Smooth muscle cell (in vitro differentiated cells): ENCODE results near the gene CAMP. TPM values are rescaled to one million over a fixed set of nuclear protein-coding genes. Genes with fewer than 3 reads are reported as not detected.
A peak's percentile ranks its signal among the peaks of the same experiment; 100 is the strongest.

Source experiments
- DNase-seq: peaks from one replicate; lab custom pipeline; 2025; ENCODE audit not compliant: unreplicated experiment; lab: John Stamatoyannopoulos, UW
- H2AFZ ChIP-seq: fragments of 200-600 bp; sonication (generic); 2 replicates; pipeline ENCODE4 v1.6.0; 2016; ENCODE audit warnings: antibody characterized with exemption, low read depth, mild to moderate bottlenecking
- H3F3A ChIP-seq: fragments of 200-600 bp; sonication (generic); 2 replicates; pipeline ENCODE4 v1.6.0; 2017; ENCODE audit warnings: antibody characterized with exemption, low read depth
- H3K27ac ChIP-seq: fragments of 200-600 bp; sonication (generic); 2 replicates; pipeline ENCODE4 v1.5.1; 2016; ENCODE audit warnings: low read depth, mild to moderate bottlenecking
- H3K27me3 ChIP-seq: fragments of 200-600 bp; sonication (generic); 2 replicates; pipeline ENCODE4 v1.6.1; 2016; ENCODE audit warnings: low read depth, mild to moderate bottlenecking
- H3K36me3 ChIP-seq: fragments of 200-600 bp; sonication (generic); 2 replicates; pipeline ENCODE4 v1.5.1; 2016; ENCODE audit warnings: low read depth
- H3K4me1 ChIP-seq: fragments of 200-600 bp; sonication (generic); 2 replicates; pipeline ENCODE4 v1.5.1; 2016; ENCODE audit warnings: low read depth
- H3K4me2 ChIP-seq: fragments of 200-600 bp; sonication (generic); 2 replicates; pipeline ENCODE4 v1.6.0; 2016; ENCODE audit warnings: mild to moderate bottlenecking
- H3K4me3 ChIP-seq: fragments of 200-600 bp; sonication (generic); 2 replicates; pipeline ENCODE4 v1.5.1; 2016; ENCODE audit warnings: mild to moderate bottlenecking
- H3K79me2 ChIP-seq: fragments of 200-600 bp; sonication (generic); 2 replicates; pipeline ENCODE4 v1.6.0; 2016; ENCODE audit warnings: low read depth, mild to moderate bottlenecking
- H3K9ac ChIP-seq: fragments of 200-600 bp; sonication (generic); 2 replicates; pipeline ENCODE4 v1.6.0; 2016; ENCODE audit warnings: low read depth
- H3K9me3 ChIP-seq: fragments of 200-600 bp; sonication (generic); replicated peaks from 2 replicates; pipeline ENCODE4 v1.5.1; 2016; ENCODE audit warnings: low read depth
- H4K20me1 ChIP-seq: fragments of 200-600 bp; sonication (generic); 2 replicates; pipeline ENCODE4 v1.6.0; 2016; ENCODE audit warnings: low read depth
- WGBS: methylation state at CpG from one replicate; pipeline ENCODE4 v1.1.7; 2016; ENCODE audit warnings: low lambda C conversion rate; 5-methylcytosine and 5-hydroxymethylcytosine counted together
- polyA plus RNA-seq: library from polyadenylated mRNA; unstranded; fragments of >200 nt; fragmentation: Nextera tagmentation; extraction: Ambion mirVana; gene quantifications from 2 replicates; pipeline ENCODE4 v1.2.1, GENCODE V29; 2016
- total RNA-seq: library from RNA; depleted of rRNA; stranded (reverse); fragments of >200 nt; gene quantifications from 2 replicates; pipeline ENCODE4 v1.2.3, GENCODE V29; 2014
- TF ChIP-seq, protein P1 (sequence below): fragments of 200-600 bp; sonication (generic); IDR thresholded peaks from 2 replicates; pipeline ENCODE4 v1.5.1; 2017; ENCODE audit warnings: borderline replicate concordance, mild to moderate bottlenecking, antibody characterized with exemption; ENCODE audit not compliant: insufficient read depth, poor library complexity, severe bottlenecking

CAMP gene
- total and polyA plus RNA-seq, 2 experiments from 2014 or later: not detected

DNA sequence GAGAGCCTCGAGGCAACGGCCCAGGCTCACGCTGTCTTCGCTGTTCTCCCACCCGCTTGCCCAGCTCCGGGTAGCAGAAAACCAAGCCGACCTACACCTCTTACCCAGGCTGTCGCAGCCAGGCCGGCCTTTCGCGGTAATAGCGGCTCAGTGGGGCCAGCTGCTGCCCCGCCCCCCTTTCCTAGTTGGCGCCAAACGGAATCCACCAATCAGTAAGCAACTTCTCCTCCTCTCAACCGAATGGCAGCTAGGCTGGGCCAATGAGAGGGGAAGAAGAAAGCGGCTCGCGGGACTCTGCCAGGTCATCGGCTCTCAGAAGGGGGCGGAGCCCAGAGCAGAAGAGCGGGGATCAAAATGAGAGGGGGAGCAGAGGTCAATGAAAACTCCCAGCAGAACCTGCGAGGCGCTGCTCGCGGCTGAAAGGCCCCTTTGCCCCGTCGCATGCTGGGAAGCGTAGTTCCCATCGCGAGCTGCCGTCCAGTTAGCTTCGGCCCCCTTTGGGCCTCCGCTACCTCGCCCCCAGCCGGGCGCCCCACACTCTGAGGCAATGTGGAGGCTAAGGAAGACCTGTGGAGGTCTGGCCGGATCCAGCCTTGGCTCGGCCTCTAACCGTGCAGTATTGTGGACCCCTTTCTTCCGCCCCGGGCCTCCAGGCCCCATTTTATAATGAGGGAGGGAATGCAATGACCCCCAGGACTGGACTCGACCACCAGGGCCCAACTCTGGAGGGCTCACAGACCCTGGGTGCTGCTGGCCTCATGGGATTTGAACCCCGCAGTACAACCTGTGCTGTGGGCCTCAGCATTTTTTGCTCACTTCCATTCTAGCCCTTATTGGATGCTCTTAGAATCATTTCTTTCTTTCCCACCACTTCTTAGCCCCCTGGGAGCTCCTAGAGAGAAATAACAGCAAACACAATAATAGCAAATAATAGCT lies 34.8 kb upstream of the CAMP start, which contains the start of gene CDC25A:
CDC25A (minus strand) TSS at position 152 of the 936 bp plus-strand sequence. CDS start 470 bp downstream, outside the sequence.
- TF ChIP-seq, protein P1, sequence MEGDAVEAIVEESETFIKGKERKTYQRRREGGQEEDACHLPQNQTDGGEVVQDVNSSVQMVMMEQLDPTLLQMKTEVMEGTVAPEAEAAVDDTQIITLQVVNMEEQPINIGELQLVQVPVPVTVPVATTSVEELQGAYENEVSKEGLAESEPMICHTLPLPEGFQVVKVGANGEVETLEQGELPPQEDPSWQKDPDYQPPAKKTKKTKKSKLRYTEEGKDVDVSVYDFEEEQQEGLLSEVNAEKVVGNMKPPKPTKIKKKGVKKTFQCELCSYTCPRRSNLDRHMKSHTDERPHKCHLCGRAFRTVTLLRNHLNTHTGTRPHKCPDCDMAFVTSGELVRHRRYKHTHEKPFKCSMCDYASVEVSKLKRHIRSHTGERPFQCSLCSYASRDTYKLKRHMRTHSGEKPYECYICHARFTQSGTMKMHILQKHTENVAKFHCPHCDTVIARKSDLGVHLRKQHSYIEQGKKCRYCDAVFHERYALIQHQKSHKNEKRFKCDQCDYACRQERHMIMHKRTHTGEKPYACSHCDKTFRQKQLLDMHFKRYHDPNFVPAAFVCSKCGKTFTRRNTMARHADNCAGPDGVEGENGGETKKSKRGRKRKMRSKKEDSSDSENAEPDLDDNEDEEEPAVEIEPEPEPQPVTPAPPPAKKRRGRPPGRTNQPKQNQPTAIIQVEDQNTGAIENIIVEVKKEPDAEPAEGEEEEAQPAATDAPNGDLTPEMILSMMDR: no peak
- Histone ChIP-seq H3K36me3 (no peaks in the 10 kb centered on the region), H3K4me1 (peaks cover 5% of the 10 kb centered on the region), H3F3A (no peaks in the 10 kb centered on the region), H3K79me2 (peaks cover 20% of the 10 kb centered on the region), H3K4me2 (peak within 1 kb of the TSS; percentile 97), H2AFZ (peak within 1 kb of the TSS; percentile 95), H3K27ac (no peak within 1 kb of the TSS), H3K27me3 (no peaks in the 10 kb centered on the region), H3K4me3 (peak within 1 kb of the TSS; percentile 84), H3K9ac (peak within 1 kb of the TSS; percentile 67), H3K9me3 (no peaks in the 10 kb centered on the region), H4K20me1 (no peaks in the 10 kb centered on the region)
- WGBS: 9% methylated on average over 44 of the region's 44 CpGs
- DNase-seq: peak; percentile 79

DNA sequence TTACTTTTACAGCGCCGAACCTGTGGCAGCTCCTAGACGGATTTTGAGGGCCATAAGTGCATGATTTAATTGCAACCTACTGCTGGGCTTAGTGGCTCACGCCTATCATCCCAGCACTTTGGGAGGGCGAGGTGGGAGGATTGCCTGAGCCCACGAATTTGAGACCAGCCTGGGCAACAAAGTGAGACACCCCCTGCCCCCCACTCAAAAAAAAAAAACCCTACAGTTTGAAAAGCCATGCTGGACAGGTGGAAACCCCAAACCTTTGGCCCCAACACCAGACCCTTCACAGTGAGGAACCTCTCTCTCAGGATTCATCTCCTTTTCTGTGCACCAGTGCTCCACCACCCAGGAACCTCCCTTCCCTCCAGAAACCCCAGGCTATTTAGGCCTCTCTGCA lies 34.0 kb upstream of the CAMP start:
- Histone ChIP-seq H2AFZ (peak overlapping the region; percentile 95), H3K9ac (no peak overlapping the region), H3F3A (no peaks in the 10 kb centered on the region), H4K20me1 (no peaks in the 10 kb centered on the region), H3K9me3 (no peaks in the 10 kb centered on the region), H3K79me2 (peaks cover 17% of the 10 kb centered on the region), H3K27me3 (no peaks in the 10 kb centered on the region), H3K27ac (no peak overlapping the region), H3K4me3 (no peak overlapping the region), H3K4me1 (peaks cover 5% of the 10 kb centered on the region), H3K4me2 (no peak overlapping the region), H3K36me3 (no peaks in the 10 kb centered on the region)
- TF ChIP-seq, protein P1: no peak
- WGBS: 93% methylated on average over 6 of the region's 6 CpGs
- DNase-seq: no peak

DNA sequence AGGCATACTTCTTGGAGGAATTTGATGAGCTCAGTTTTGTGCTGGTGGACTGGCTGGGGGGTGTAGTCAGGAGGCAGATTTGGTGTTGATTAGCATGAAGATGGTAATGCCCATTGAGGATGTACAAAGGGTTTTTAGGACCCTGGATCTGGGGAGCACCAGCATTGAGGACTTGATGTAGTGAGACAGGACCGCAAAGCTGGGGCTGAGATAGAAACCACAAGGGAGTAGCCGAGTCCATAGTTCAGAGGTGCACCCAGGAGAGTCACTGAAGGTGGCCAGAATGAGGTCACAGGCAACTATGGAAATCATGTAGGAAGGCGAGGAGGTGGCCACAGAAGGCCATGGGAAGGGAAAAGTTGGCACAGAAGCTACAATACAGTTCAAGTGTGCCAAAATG lies 32.4 kb upstream of the CAMP start:
- no peak overlapping the region for H3K9ac ChIP-seq
- TF ChIP-seq, protein P1: no peak
- H3F3A ChIP-seq: no peaks in the 10 kb centered on the region
- no peak overlapping the region for H3K27ac ChIP-seq
- no peak overlapping the region for H3K4me2 ChIP-seq
- no peak overlapping the region for H2AFZ ChIP-seq
- H4K20me1 ChIP-seq: no peaks in the 10 kb centered on the region
- no peaks in the 10 kb centered on the region for H3K9me3 ChIP-seq
- WGBS: 81% methylated on average over 3 of the region's 3 CpGs
- no peak for DNase-seq
- H3K4me1 ChIP-seq: peaks cover 5% of the 10 kb centered on the region
- peaks cover 10% of the 10 kb centered on the region for H3K79me2 ChIP-seq
- H3K36me3 ChIP-seq: no peaks in the 10 kb centered on the region
- no peaks in the 10 kb centered on the region for H3K27me3 ChIP-seq
- H3K4me3 ChIP-seq: no peak overlapping the region
